T1000 (cell line): Measurements from ENCODE around the gene WWTR1.

Experiments used
- DNase-seq: peaks from one replicate; lab custom pipeline; 2025; ENCODE audit warnings: mixed read lengths; lab: John Stamatoyannopoulos, UW

WWTR1 gene

GRCh38 chr3:149655826-149656574, 1.8 kb downstream of the WWTR1 start:
- no peak for DNase-seq

GRCh38 chr3:149654188-149654601, 3.6 kb downstream of the WWTR1 start:
- DNase-seq, result no peak

DNA sequence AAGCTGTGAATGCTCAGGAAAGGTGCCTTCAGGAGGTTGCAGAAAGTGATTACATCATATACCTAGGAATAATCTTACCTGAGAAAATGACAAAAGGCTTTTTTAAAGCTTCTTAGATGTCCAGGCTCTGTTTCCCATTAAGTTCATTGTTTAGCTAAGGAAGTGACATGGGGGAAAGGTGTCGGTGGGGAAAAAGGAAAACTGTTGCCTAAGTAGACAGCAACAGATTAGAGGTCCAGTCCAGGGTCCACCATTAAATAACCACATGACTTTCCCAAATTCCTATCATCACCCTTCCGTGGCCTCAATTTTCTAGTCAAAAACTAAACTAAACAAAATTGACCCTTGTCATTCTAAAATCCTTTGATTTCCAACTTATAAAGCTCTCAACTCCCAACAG, 4.3 kb downstream of the WWTR1 start:
- DNase-seq, result no peak

DNA sequence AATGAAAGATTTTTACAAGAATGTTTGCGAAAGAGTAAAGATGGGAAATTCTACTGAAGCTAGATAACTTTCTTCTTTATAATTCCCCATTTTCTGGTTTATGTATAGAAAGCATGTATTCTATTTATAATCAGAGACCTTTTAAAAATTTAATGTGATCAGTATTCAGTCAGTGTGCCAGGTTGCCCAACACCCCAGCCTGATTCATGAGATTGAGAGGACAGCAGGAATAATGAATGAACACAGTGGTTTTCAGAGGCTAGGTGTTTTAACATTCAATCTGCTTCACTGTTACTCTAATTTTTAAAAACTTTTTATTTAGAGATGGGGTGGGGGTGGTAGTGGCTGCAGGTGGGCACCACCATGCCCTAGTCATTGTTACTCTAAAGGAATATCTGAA, 4.7 kb downstream of the WWTR1 start:
- no peak for DNase-seq

DNA sequence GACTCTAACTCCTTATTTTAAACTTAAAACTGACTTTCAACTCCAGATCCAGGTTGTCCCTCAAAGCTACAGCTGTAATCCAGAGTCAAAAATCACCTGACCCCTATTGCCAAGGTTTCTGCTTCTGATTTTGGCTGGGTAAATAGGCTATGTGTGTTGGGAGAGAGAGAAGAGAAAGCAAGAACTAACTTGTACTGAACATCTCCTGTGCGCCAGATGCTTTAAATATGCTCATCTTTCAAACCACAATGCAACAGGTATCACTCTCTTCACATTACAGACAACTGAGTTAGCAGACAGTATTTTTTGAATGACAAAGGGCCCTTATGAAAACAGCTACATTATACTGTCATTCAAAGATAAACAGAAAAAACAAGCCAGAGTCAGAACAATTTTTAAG, 7.0 kb downstream of the WWTR1 start:
- no peak for DNase-seq

DNA sequence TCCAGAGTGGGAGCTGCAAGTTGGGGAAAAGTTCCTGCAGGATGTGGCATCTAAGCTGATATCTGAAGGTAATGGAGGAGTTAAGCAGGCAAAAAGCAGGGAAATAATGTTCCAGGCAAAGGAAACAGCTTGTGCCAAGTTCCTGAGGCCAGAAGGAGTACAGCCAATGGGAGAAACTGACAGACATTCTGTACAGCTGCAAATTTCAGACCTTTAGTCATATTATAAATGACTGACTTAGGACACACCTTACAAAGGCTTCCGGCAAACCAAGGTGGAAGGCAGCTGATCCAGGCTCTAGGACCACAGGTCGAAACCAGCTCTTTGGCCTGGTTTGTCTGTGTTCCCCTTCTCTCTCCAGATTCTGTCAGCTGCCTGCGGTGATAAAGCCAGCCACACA, 9.3 kb downstream of the WWTR1 start:
- DNase-seq, result no peak

DNA sequence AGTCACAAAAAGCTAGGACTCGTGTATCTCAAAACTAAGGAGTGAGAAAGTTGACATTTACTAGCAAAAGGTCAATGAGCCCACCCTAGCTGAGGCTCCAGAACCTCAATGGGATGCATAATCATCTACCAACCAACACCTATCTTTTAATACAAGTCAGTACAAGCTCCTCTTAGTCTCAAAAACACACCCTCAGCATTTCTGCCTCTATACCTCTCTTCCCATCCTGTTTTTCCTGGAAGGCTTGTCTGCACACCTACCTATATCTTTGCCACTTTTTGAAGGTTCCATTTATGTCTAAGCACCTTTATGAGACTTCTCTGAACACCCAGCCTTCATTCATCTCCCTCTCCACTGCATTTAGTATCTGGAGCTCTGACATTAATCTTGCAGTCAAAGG, 10.0 kb downstream of the WWTR1 start:
- no peak for DNase-seq

DNA sequence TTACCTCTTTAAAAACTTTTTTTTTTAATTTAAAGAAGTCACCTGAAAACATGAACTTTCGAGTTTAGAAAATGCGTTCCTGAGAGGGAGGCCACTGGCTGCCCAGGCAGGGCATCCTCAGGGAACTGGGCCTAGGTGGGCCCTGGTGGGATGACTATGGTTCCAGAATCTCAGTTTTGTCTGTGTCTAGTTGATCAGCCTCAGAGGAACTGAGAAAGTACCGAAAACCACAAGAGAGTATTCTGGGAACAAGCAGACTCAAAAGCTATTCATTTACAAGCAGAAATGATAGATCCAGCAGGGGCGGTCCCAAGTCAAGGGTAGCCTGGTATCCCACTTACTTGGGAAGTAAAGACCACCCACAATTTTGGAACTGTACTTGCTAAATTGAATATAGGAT, 10.5 kb downstream of the WWTR1 start:
- DNase-seq, result no peak

GRCh38 chr3:149646181-149646766, 11.6 kb downstream of the WWTR1 start:
- no peak for DNase-seq

DNA sequence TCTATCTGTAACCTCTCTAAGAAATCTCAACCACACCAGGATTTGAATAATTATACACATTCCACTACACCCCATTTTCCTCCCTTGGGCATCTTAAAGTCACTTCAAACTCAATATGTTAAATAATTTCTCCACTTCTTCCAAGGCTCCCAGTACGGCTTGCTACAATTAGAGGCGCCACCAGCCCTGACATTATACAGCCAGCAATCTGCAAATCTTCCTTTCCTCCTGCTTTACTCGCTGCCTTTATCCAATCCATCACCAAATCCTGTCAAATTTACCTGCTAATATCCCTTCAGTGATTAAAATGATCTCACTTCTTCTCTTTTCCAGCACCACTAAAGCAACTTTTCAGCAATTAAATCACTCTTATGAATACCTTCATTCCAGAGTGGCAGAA, 13.9 kb downstream of the WWTR1 start:
- DNase-seq, result no peak

DNA sequence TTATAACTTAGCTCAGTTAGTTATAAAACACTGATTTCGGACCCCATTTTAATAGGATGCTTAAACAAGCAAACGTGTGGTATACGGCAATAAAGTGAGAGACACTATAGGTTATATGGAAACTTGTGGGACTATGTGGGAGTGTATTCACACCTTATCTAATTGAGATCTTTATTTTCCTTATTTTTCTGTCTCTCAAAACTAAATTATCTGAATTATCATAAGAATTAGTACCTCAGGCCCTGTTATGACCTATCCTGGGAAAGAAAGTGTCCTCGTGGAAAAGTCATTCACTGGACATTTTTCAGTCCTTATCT, 14.4 kb downstream of the WWTR1 start:
- no peak for DNase-seq

DNA sequence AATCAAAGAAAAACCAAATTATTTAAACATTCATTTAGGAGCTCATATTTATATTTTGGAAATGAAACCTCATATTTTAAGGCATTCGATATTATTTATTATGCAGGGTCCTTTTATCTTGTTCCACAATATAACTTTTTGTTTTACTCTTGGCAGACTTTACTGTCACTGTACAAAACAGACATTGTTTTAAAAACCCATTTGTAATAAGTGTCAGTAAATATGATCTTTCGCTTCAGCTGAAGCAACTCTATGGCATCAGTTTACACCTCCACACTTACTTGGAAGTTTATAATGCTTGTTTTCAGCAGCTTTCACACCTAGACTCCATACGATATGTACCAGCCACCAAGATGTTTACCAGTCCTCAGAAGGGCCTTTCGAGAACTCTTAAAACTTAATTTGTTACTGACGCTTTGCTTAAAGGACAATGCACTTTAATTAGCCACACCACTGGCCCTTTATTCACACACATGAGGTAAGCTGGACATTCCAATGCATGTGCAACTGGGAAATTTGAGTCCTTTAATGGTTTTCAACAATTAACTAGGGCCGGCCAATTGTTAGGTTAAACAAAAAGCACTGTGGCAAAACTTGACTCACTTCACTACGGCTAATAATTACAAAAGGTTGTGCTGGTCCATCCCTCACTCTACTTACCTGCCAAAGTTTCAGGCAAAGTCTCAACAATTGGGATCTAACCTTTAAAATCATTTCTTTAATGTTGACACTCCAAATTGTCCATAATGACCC, 16.7 kb downstream of the WWTR1 start:
- no peak for DNase-seq

GRCh38 chr3:149639093-149639486, 18.7 kb downstream of the WWTR1 start:
- no peak for DNase-seq

GRCh38 chr3:149638228-149639092, 19.4 kb downstream of the WWTR1 start:
- no peak for DNase-seq

- DNase-seq, result no peak
Measured at GRCh38 chr3:149635396-149635795, 22.4 kb downstream of the WWTR1 start.

- no peak for DNase-seq
Measured at GRCh38 chr3:149634573-149634972, 23.3 kb downstream of the WWTR1 start.

- DNase-seq, result no peak
Measured at GRCh38 chr3:149634072-149634471, 23.8 kb downstream of the WWTR1 start.

DNA sequence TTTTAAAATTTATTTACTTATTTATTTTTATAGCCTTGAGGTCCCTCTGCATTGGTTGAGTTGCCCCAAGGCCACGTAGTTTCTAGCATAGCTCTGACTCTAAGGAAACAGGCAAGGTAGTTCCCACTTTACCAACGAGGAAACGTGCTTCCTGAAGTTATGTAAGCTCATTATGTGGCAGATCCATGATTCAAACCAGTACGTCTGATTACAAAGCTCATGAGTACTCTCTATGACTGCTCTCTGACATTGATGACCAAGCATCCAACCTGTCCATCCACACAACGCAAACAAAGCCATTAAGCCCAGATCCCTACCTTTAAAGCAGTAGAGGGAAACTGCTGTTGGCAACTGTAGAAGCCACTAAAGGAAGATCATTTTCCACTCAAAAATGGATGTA, 25.6 kb downstream of the WWTR1 start:
- DNase-seq, result no peak

- no peak for DNase-seq
Measured at GRCh38 chr3:149630806-149631205, 27.0 kb downstream of the WWTR1 start.

GRCh38 chr3:149628957-149629670, 28.7 kb downstream of the WWTR1 start:
- no peak for DNase-seq

- DNase-seq, result no peak
Measured at GRCh38 chr3:149626671-149627070, 31.2 kb downstream of the WWTR1 start.

DNA sequence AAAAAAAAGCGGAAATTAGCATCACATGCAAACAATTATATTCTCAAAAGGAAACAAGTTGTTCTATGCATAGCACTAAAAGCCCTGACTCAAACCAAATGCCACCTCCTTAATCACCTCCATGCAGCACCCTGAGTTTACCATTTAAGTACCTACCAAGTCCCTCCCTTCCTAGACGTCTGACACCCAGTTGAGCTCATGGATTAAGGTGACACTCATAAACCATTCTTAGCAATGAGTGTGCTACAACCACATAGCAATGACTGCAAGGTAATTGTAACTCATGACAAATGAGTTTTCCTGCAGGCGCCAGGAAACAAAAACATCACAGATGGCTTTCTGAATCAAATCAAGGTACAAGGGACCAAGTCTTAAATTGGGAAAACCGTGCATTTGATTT, 32.0 kb downstream of the WWTR1 start:
- DNase-seq, result no peak
